Lung (tissue), 12 donors: ENCODE measurements around the gene SAMD4A. TPM values are rescaled to one million over a fixed set of nuclear protein-coding genes. Genes with fewer than 3 reads are reported as not detected.

Experiments used
- ATAC-seq: fragments of 200-7000 bp; cut with Tn5 transposase; one replicate; pipeline ENCODE4 v1.9.1; 2020; ENCODE audit warnings: moderate number of reproducible peaks; ENCODE audit not compliant: insufficient read depth, low FRiP score
- DNase-seq, 3 donors: peaks; one replicate each; pipeline ENCODE4 v3.0.0-alpha.2; 2013 to 2017
- H3K27ac ChIP-seq, 2 donors: one replicate each; pipeline ENCODE4 v1.5.1; 2013; ENCODE audit warnings: mild to moderate bottlenecking in 2 of 2, moderate library complexity in 2 of 2, control low read depth in 1 of 2, inconsistent platforms in 1 of 2, low read depth in 1 of 2, low read length in 1 of 2
- H3K27me3 ChIP-seq, 3 donors: one replicate each; pipeline ENCODE4 v1.5.1; 2013; ENCODE audit warnings: low read length in 2 of 3; ENCODE audit not compliant: control insufficient read depth in 3 of 3, insufficient read depth in 3 of 3
- H3K36me3 ChIP-seq, 4 donors: one replicate each; pipeline ENCODE4 v1.5.1; 2013; ENCODE audit warnings: low read length in 4 of 4, mild to moderate bottlenecking in 1 of 4, moderate library complexity in 1 of 4; ENCODE audit not compliant: control insufficient read depth in 4 of 4, insufficient read depth in 4 of 4
- H3K4me1 ChIP-seq, 5 donors: one replicate each; pipeline ENCODE4 v1.5.1; 2013; ENCODE audit warnings: low read length in 5 of 5, mild to moderate bottlenecking in 2 of 5, moderate library complexity in 1 of 5; ENCODE audit not compliant: control insufficient read depth in 5 of 5, insufficient read depth in 5 of 5
- H3K4me3 ChIP-seq: one replicate; pipeline ENCODE4 v1.5.1; 2013; ENCODE audit warnings: mild to moderate bottlenecking, control low read depth, moderate library complexity
- H3K9ac ChIP-seq, 2 donors: one replicate each; pipeline ENCODE4 v1.5.1; 2013; ENCODE audit warnings: low read length in 2 of 2, control low read depth in 1 of 2; ENCODE audit not compliant: insufficient read depth in 1 of 2
- H3K9me3 ChIP-seq, 4 donors: one replicate each; pipeline ENCODE4 v1.5.1; 2013; ENCODE audit warnings: low read length in 3 of 4, mild to moderate bottlenecking in 1 of 4, moderate library complexity in 1 of 4; ENCODE audit not compliant: control insufficient read depth in 4 of 4, insufficient read depth in 3 of 4
- WGBS, 2 donors: extraction: QIAGEN DNeasy Blood & Tissue Kit; methylation state at CpG; one replicate each; pipeline ENCODE4 v1.1.7; 2013; 5-methylcytosine and 5-hydroxymethylcytosine counted together
- polyA plus RNA-seq, 2 donors: library from polyadenylated mRNA; stranded (reverse); fragments of 200-250 nt; gene quantifications; one replicate each; pipeline ENCODE4 v1.2.1, GENCODE V29; 2013
- total RNA-seq, 2 donors: library from RNA; depleted of rRNA in 1 of 2; stranded (reverse); fragments of >200 nt in 1 of 2; gene quantifications; one replicate each; pipeline ENCODE4 v1.2.1, GENCODE V29; 2014 to 2021
- TF ChIP-seq, protein P1 (sequence below): IDR thresholded peaks from 2 replicates; pipeline ENCODE4 v1.5.1; 2012; ENCODE audit warnings: mild to moderate bottlenecking; ENCODE audit errors: control extremely low read depth, extremely low read depth
- donor health status: control.
- donor health status: control.
- donor health status: Bipolar disorder and iron deficiency.
- donor health status: healthy.
- donor health status: DM: yes; HTN: yes; CAD: no.

The SAMD4A gene
- total and polyA plus RNA-seq, 4 donors = 5.8 to 26.6 (median 16.2) TPM

- DNase-seq (no peak), ATAC-seq (no peak)
- Histone ChIP-seq H3K27me3 (no peaks in the 10 kb centered on the region), H3K36me3 (peaks cover 0 to 2% (median 0%) of the 10 kb centered on the region in 4 donors), H3K9ac (no peak overlapping the region), H3K9me3 (no peaks in the 10 kb centered on the region), H3K27ac (peak overlapping the region in 1 of 2 donors; percentile 70), H3K4me1 (peaks cover 0 to 40% (median 2%) of the 10 kb centered on the region in 5 donors), H3K4me3 (no peak overlapping the region)
- TF ChIP-seq, protein P1, sequence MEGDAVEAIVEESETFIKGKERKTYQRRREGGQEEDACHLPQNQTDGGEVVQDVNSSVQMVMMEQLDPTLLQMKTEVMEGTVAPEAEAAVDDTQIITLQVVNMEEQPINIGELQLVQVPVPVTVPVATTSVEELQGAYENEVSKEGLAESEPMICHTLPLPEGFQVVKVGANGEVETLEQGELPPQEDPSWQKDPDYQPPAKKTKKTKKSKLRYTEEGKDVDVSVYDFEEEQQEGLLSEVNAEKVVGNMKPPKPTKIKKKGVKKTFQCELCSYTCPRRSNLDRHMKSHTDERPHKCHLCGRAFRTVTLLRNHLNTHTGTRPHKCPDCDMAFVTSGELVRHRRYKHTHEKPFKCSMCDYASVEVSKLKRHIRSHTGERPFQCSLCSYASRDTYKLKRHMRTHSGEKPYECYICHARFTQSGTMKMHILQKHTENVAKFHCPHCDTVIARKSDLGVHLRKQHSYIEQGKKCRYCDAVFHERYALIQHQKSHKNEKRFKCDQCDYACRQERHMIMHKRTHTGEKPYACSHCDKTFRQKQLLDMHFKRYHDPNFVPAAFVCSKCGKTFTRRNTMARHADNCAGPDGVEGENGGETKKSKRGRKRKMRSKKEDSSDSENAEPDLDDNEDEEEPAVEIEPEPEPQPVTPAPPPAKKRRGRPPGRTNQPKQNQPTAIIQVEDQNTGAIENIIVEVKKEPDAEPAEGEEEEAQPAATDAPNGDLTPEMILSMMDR = no peak
- WGBS, 2 donors = 82 to 91% methylated on average over 1 of the region's 1 CpG
These were observed 36.4 kb downstream of the SAMD4A start for GRCh38 chr14:54603362-54603761.

DNA sequence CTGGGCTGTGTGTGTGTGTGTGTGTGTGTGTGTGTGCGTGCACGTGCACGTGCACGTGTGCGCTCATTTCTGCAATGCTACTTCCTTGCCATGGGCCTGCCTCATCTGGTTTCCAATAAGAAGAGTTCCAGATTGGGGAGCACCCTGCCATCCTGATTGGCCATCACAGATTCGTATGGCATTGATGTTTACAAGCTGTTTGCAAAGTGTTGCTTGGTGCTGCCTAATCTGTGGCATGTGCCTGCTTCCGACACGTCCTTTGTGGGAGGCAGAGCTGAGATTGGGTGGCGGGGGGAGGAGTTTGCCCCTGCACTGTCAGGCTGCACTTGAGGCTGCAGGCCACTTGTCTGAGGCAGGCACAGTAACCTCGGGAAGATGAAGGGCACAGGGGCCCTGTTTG, 39.2 kb downstream of the SAMD4A start:
- Histone ChIP-seq H3K9me3 (no peaks in the 10 kb centered on the region), H3K9ac (no peak overlapping the region)

GRCh38 chr14:54606631-54607133, 39.8 kb downstream of the SAMD4A start:
- Histone ChIP-seq H3K4me1 (peaks cover 0 to 27% (median 2%) of the 10 kb centered on the region in 5 donors), H3K36me3 (peaks cover 0 to 2% (median 0%) of the 10 kb centered on the region in 4 donors), H3K27me3 (no peaks in the 10 kb centered on the region), H3K9me3 (no peaks in the 10 kb centered on the region), H3K4me3 (no peak overlapping the region), H3K9ac (no peak overlapping the region), H3K27ac (peak overlapping the region in 1 of 2 donors; percentile 86)
- 85 to 100% methylated on average over 3 of the region's 3 CpGs for WGBS, 2 donors
- ATAC-seq = no peak
- TF ChIP-seq, protein P1 = no peak
- DNase-seq = no peak

More for the DNA sequence above, 39.2 kb downstream of the SAMD4A start:
- ATAC-seq = no peak
- no peak for DNase-seq
- no peak overlapping the region for H3K4me3 ChIP-seq
- peaks cover 0 to 30% (median 2%) of the 10 kb centered on the region in 5 donors for H3K4me1 ChIP-seq
- no peaks in the 10 kb centered on the region for H3K27me3 ChIP-seq
- WGBS, 2 donors = 68 to 76% methylated on average over 10 of the region's 10 CpGs
- peak overlapping the region; percentile 15 to 86 for H3K27ac ChIP-seq
- H3K36me3 ChIP-seq = peaks cover 0 to 2% (median under 1%) of the 10 kb centered on the region in 4 donors
- TF ChIP-seq, protein P1 = no peak

- no peaks in the 10 kb centered on the region for H3K9me3 ChIP-seq
- no peak overlapping the region for H3K4me3 ChIP-seq
- TF ChIP-seq, protein P1 = no peak
- H3K27me3 ChIP-seq = no peaks in the 10 kb centered on the region
- no peak overlapping the region for H3K9ac ChIP-seq
- H3K36me3 ChIP-seq = peaks cover 0 to 2% (median 0%) of the 10 kb centered on the region in 4 donors
- H3K4me1 ChIP-seq = peaks cover 0 to 13% (median 2%) of the 10 kb centered on the region in 5 donors
- H3K27ac ChIP-seq = peak overlapping the region in 1 of 2 donors; percentile 15
- ATAC-seq (no peak), DNase-seq (no peak)
- 74 to 77% methylated on average over 5 of the region's 5 CpGs for WGBS, 2 donors
These were observed 42.6 kb downstream of the SAMD4A start for GRCh38 chr14:54609576-54609975.
